CD14-positive monocyte (primary cell): ENCODE results near the gene FAM20C. TPM values are rescaled to one million over a fixed set of nuclear protein-coding genes. Genes with fewer than 3 reads are reported as not detected.

Experiments used
- DNase-seq, 3 donors: peaks; one replicate each; pipeline ENCODE4 v3.0.0-alpha.2; 2011 to 2022
- H2AFZ ChIP-seq: 2 replicates; pipeline ENCODE4 v1.6.0; 2012; ENCODE audit warnings: mild to moderate bottlenecking, low read depth, low read length, inconsistent platforms; ENCODE audit not compliant: insufficient read depth, poor library complexity, severe bottlenecking
- H3K27ac ChIP-seq, 2 donors: 1 replicate in 1 of 2; 2 replicates in 1 of 2; pipeline ENCODE4 v1.5.1; 2012 to 2013; ENCODE audit warnings: low read length in 2 of 2, control low read depth in 1 of 2, inconsistent platforms in 1 of 2, low read depth in 1 of 2, mild to moderate bottlenecking in 1 of 2
- H3K27me3 ChIP-seq, 2 donors: one replicate each; pipeline versions ENCODE4 v1.6.0 to v1.6.1; 2011 to 2013; ENCODE audit warnings: low read length in 2 of 2; ENCODE audit not compliant: control insufficient read depth in 2 of 2, insufficient read depth in 2 of 2
- H3K36me3 ChIP-seq, 2 donors: replicated peaks in 1 of 2; 1 replicate in 1 of 2; 2 replicates in 1 of 2; pipeline versions ENCODE4 v1.5.1 to v1.6.1; 2012 to 2013; ENCODE audit warnings: low read length in 2 of 2, control low read depth in 1 of 2, inconsistent platforms in 1 of 2, mild to moderate bottlenecking in 1 of 2; ENCODE audit not compliant: insufficient read depth in 2 of 2, control insufficient read depth in 1 of 2
- H3K4me1 ChIP-seq, 2 donors: 1 replicate in 1 of 2; 2 replicates in 1 of 2; pipeline versions ENCODE4 v1.5.1 to v1.6.1; 2012 to 2013; ENCODE audit warnings: low read length in 2 of 2, control low read depth in 1 of 2, inconsistent platforms in 1 of 2, mild to moderate bottlenecking in 1 of 2, moderate library complexity in 1 of 2; ENCODE audit not compliant: insufficient read depth in 2 of 2, control insufficient read depth in 1 of 2
- H3K4me2 ChIP-seq: replicated peaks from 2 replicates; pipeline ENCODE3; 2012; ENCODE audit warnings: low read length, moderate library complexity, mild to moderate bottlenecking; ENCODE audit not compliant: poor library complexity, severe bottlenecking; ENCODE audit errors: extremely low read depth
- H3K4me3 ChIP-seq, 3 experiments: fragments of 200-600 bp in 1 of 3; sonication (generic) in 1 of 3; replicated peaks in 1 of 3; 1 replicate in 2 of 3; 2 replicates in 1 of 3; pipeline ENCODE4 v1.5.1; 2011 to 2013; ENCODE audit warnings: low read length in 3 of 3, mild to moderate bottlenecking in 3 of 3, control low read depth in 2 of 3, low read depth in 2 of 3, inconsistent platforms in 1 of 3, moderate library complexity in 1 of 3
- H3K79me2 ChIP-seq: 2 replicates; pipeline ENCODE4 v1.6.0; 2012; ENCODE audit warnings: mild to moderate bottlenecking, control low read depth, inconsistent platforms, low read length, moderate library complexity; ENCODE audit not compliant: insufficient read depth
- H3K9ac ChIP-seq: 2 replicates; pipeline ENCODE4 v1.6.0; 2017; ENCODE audit warnings: low read length, mild to moderate bottlenecking; ENCODE audit not compliant: insufficient read depth, poor library complexity, severe bottlenecking
- H3K9me3 ChIP-seq, 2 donors: replicated peaks in 1 of 2; 1 replicate in 1 of 2; 2 replicates in 1 of 2; pipeline versions ENCODE4 v1.5.1 to v1.6.1; 2012 to 2013; ENCODE audit warnings: low read length in 2 of 2, control low read depth in 1 of 2; ENCODE audit not compliant: control insufficient read depth in 1 of 2, insufficient read depth in 1 of 2
- H4K20me1 ChIP-seq: 2 replicates; pipeline ENCODE4 v1.6.0; 2012; ENCODE audit warnings: mild to moderate bottlenecking, low read length, control low read depth, moderate library complexity; ENCODE audit not compliant: insufficient read depth
- H3K27ac Mint-ChIP-seq, 7 donors: one replicate each; pipeline ENCODE4 v1.8.0; 2020; ENCODE audit warnings: mild to moderate bottlenecking in 7 of 7, mixed read lengths in 7 of 7, moderate library complexity in 6 of 7, inconsistent platforms in 2 of 7
- H3K27me3 Mint-ChIP-seq, 3 donors: one replicate each; pipeline ENCODE4 v1.8.0; 2021 to 2022; ENCODE audit warnings: low read depth in 3 of 3, mild to moderate bottlenecking in 3 of 3, mixed read lengths in 3 of 3, moderate library complexity in 3 of 3, inconsistent platforms in 1 of 3
- H3K36me3 Mint-ChIP-seq, 2 donors: one replicate each; pipeline ENCODE4 v1.8.0; 2020; ENCODE audit warnings: mixed read lengths in 2 of 2, inconsistent platforms in 1 of 2, mild to moderate bottlenecking in 1 of 2
- H3K4me1 Mint-ChIP-seq: one replicate; pipeline ENCODE4 v1.8.0; 2020; ENCODE audit warnings: mild to moderate bottlenecking, mixed read lengths
- H3K4me3 Mint-ChIP-seq, 2 donors: one replicate each; pipeline ENCODE4 v1.8.0; 2020; ENCODE audit warnings: mild to moderate bottlenecking in 2 of 2, mixed read lengths in 2 of 2, moderate library complexity in 1 of 2
- H3K9me3 Mint-ChIP-seq, 7 donors: one replicate each; pipeline ENCODE4 v1.8.0; 2020 to 2022; ENCODE audit warnings: mixed read lengths in 7 of 7, mild to moderate bottlenecking in 6 of 7, moderate library complexity in 6 of 7, inconsistent platforms in 2 of 7
- WGBS: methylation state at CpG from one replicate; pipeline ENCODE4 v1.1.5; 2013; ENCODE audit warnings: missing lambda C conversion rate; ENCODE audit not compliant: insufficient coverage; 5-methylcytosine and 5-hydroxymethylcytosine counted together
- intact Hi-C, 2 donors: fragments of 100-400 bp; cut with micrococcal nuclease; formaldehyde crosslinking; loops; one replicate each; pipeline versions ENCODE4 v1.15.0 to v1.15.1; 2023
- polyA plus RNA-seq, 3 donors: library from polyadenylated mRNA; depleted of rRNA in 1 of 3; unstranded in 2 of 3; stranded (reverse) in 1 of 3; fragments of 300-500 nt in 2 of 3; fragments of >200 nt in 1 of 3; fragmentation: Illumina TruSeq in 2 of 3; gene quantifications; 1 replicate in 2 of 3; 2 replicates in 1 of 3; pipeline ENCODE4 v1.2.3, GENCODE V29; 2012 to 2021
- TF ChIP-seq, protein P1 (sequence below): fragments of 200-600 bp; IDR thresholded peaks from one replicate; pipeline ENCODE4 v1.8.0; 2022; ENCODE audit warnings: antibody characterized with exemption, mild to moderate bottlenecking

FAM20C gene
- polyA plus RNA-seq, 3 donors = 1.2 to 32.2 (median 1.5) TPM

DNA sequence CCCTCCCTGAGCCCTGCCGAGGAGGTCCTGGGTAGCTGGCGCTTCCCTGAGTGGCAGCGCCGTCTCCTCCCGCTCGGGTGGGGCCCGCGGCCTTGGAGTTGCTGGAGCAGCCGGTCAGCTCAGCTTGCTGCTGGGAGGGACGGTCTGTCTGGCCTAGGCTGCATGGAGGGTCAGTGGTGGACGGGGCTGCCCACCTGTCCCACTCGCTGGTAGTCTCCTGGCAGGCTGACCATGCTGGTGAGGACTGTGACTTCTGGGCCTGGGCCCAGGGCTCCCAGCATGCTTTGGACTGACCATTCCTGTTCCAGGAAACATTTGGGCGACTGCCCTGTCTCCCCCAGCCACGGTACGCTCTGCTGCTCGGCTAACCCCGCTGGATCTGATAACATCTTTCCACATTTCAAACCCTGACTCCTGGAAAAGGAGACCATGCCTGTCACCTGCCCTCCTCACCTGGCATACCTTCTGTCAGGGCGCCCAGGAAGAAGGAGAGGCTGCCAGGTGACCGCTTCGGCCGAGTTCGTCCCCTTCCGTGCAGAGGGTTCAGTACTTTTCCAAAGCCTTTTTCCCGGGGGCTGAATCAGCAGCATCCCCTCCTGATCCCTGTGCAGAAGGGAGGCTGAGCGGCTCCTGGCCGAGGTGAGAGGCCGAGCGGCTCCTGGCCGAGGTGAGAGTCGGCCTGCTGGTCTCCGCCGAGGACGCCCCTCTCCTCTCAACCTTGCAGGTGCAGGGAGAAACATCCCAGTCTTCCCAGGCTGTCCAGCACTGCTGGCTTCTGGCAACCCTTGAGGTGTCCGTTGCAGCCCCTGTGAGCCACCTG, 43.4 kb downstream of the FAM20C start:
- H3K36me3 ChIP-seq = peaks cover 8 to 43% of the 10 kb centered on the region in 2 donors
- Mint-ChIP-seq H3K4me1 (no peaks in the 10 kb centered on the region), H3K9me3 (peaks cover 0 to 4% (median 0%) of the 10 kb centered on the region in 7 donors), H3K27me3 (no peaks in the 10 kb centered on the region), H3K4me3 (no peak overlapping the region), H3K27ac (no peak overlapping the region), H3K36me3 (peaks cover 14 to 20% of the 10 kb centered on the region in 2 donors)
- H4K20me1 ChIP-seq = peaks cover 75% of the 10 kb centered on the region
- TF ChIP-seq, protein P1, sequence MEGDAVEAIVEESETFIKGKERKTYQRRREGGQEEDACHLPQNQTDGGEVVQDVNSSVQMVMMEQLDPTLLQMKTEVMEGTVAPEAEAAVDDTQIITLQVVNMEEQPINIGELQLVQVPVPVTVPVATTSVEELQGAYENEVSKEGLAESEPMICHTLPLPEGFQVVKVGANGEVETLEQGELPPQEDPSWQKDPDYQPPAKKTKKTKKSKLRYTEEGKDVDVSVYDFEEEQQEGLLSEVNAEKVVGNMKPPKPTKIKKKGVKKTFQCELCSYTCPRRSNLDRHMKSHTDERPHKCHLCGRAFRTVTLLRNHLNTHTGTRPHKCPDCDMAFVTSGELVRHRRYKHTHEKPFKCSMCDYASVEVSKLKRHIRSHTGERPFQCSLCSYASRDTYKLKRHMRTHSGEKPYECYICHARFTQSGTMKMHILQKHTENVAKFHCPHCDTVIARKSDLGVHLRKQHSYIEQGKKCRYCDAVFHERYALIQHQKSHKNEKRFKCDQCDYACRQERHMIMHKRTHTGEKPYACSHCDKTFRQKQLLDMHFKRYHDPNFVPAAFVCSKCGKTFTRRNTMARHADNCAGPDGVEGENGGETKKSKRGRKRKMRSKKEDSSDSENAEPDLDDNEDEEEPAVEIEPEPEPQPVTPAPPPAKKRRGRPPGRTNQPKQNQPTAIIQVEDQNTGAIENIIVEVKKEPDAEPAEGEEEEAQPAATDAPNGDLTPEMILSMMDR = no peak
- WGBS = 94% methylated on average over 34 of the region's 34 CpGs
- no peaks in the 10 kb centered on the region for H3K27me3 ChIP-seq
- H3K79me2 ChIP-seq = peaks cover 3% of the 10 kb centered on the region
- H2AFZ ChIP-seq = no peak overlapping the region
- H3K4me1 ChIP-seq = peaks cover 3 to 4% of the 10 kb centered on the region in 2 donors
- no peak overlapping the region for H3K9ac ChIP-seq
- H3K27ac ChIP-seq = no peak overlapping the region
- no peak overlapping the region for H3K4me3 ChIP-seq
- intact Hi-C loops = no loop called here
- H3K9me3 ChIP-seq = peaks cover 0 to 2% of the 10 kb centered on the region in 2 donors
- no peak overlapping the region for H3K4me2 ChIP-seq
- DNase-seq = no peak

DNA sequence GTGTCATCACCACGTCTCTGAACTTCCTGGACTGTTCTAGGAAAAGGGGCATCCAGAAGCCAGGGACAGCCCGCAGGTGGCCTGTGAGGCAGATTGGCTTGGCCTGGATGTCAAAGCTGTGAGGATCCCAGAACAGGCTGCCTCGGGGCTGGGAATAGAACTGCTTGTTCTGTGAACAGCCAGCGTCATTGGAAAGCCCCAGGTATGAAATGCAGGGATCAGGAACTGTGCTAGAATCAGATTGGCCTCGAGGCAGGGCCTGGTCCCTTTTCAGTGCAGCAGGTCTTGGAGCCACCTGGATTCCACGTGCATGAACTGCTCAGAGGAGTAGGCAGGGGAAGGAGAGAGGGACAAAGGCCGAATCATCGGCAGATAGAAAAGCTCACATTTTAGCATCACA, 44.6 kb downstream of the FAM20C start:
- TF ChIP-seq, protein P1 = no peak
- H2AFZ ChIP-seq = no peak overlapping the region
- H3K9ac ChIP-seq = no peak overlapping the region
- peaks cover 75% of the 10 kb centered on the region for H4K20me1 ChIP-seq
- H3K79me2 ChIP-seq = no peaks in the 10 kb centered on the region
- no peak overlapping the region for H3K27ac ChIP-seq
- H3K9me3 ChIP-seq = peaks cover 0 to 2% of the 10 kb centered on the region in 2 donors
- no peak for DNase-seq
- H3K36me3 ChIP-seq = peaks cover 8 to 49% of the 10 kb centered on the region in 2 donors
- peaks cover 4 to 8% of the 10 kb centered on the region in 2 donors for H3K4me1 ChIP-seq
- no peak overlapping the region for H3K27ac Mint-ChIP-seq
- H3K4me2 ChIP-seq = no peak overlapping the region
- H3K9me3 Mint-ChIP-seq = peaks cover 0 to 4% (median 0%) of the 10 kb centered on the region in 7 donors
- H3K27me3 Mint-ChIP-seq = no peaks in the 10 kb centered on the region
- no peak overlapping the region for H3K4me3 Mint-ChIP-seq
- intact Hi-C loops = no loop called here
- no peaks in the 10 kb centered on the region for H3K27me3 ChIP-seq
- WGBS = 91% methylated on average over 7 of the region's 8 CpGs
- no peak overlapping the region for H3K4me3 ChIP-seq
- peaks cover 21 to 25% of the 10 kb centered on the region in 2 donors for H3K36me3 Mint-ChIP-seq
- H3K4me1 Mint-ChIP-seq = no peaks in the 10 kb centered on the region
